ENCODE data around the gene LRIT1.

The LRIT1 gene

DNA sequence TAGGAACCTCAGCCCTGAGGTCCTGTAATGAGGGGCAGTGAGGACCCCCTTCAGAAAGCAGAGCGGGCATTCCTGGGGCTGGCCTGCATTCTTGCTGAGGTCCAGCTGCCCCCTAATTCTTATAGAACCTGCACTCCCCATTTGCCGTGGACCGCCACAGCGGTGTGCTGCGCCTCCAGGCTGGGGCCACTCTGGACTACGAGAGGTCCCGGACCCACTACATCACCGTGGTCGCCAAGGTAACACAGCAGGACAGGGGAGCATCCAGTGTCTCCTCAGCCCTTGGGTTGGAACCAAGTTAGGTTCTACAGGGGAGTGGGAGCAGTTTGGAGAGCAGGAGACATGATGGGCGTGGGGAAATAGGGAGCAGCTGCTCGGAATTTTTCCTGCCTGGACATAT lies 39.7 kb downstream of the LRIT1 start:
- TF ChIP-seq CTCF (IDR thresholded peaks at IDR 0.05; ENCODE audit: low read depth, low read length, missing control alignments), result no peak
- H3K4me3 ChIP-seq (replicated peaks; ENCODE audit: low read depth, low read length), result no peak overlapping the region
- no peak for DNase-seq (ENCODE audit: extremely low read depth, low read depth)

DNA sequence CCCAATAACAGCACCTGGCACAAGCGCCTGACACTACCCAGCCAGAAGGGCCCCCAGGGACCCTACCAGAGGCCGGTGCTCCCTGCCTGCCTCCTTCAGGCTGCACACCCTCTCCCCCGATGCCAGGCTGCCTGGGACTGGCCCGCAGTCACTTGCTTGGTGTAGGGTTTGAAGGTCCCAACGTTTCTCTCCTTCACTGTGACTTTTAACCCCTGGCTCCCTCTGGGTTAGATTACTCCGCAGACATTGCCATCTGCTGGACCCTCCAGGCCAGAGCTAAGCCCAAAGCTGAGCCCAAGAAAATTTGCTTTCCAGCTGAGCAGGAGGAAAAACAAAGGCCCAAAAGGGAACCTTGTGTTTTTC lies 40.1 kb downstream of the LRIT1 start:
- no peak for TF ChIP-seq CTCF (IDR thresholded peaks at IDR 0.05; ENCODE audit: low read depth, low read length, missing control alignments)
- DNase-seq (ENCODE audit: extremely low read depth, low read depth), result no peak
- H3K4me3 ChIP-seq (replicated peaks; ENCODE audit: low read depth, low read length), result no peak overlapping the region

DNA sequence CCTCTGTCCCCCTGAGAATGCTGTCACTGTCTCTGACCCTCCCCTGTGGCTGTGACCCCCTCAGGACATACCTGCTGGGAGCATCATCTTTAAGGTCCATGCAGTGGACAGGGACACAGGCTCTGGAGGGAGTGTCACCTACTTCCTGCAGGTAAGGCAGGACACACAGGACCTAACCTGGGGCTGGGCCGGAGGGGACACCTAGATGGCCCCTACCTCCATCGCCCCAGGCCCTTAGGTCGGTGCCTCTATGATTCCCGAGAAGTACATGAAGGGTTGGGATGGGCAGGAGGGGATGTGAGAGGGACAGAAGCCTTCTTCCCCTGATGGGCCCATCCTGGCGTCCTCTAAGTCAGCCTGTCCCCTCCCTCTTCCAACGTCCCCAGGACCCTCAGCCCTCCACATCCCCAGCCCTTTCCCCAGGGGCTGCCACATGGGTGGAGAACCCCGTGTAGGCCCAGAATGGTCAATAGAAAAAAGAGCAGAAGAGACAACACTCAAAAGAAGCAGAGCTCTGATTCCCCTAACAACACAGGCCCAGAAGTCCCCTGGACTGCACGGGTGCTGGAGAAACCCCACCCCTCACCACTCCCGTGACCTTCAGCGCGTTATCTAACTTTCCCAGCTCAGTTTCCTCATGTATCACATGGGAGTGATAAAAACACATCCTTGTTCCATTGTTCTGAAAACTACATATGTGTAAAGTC lies 40.7 kb downstream of the LRIT1 start:
- no peak for TF ChIP-seq CTCF (IDR thresholded peaks at IDR 0.05; ENCODE audit: low read depth, low read length, missing control alignments)
- no peak for DNase-seq (ENCODE audit: extremely low read depth, low read depth)
- no peak overlapping the region for H3K4me3 ChIP-seq (replicated peaks; ENCODE audit: low read depth, low read length)

DNA sequence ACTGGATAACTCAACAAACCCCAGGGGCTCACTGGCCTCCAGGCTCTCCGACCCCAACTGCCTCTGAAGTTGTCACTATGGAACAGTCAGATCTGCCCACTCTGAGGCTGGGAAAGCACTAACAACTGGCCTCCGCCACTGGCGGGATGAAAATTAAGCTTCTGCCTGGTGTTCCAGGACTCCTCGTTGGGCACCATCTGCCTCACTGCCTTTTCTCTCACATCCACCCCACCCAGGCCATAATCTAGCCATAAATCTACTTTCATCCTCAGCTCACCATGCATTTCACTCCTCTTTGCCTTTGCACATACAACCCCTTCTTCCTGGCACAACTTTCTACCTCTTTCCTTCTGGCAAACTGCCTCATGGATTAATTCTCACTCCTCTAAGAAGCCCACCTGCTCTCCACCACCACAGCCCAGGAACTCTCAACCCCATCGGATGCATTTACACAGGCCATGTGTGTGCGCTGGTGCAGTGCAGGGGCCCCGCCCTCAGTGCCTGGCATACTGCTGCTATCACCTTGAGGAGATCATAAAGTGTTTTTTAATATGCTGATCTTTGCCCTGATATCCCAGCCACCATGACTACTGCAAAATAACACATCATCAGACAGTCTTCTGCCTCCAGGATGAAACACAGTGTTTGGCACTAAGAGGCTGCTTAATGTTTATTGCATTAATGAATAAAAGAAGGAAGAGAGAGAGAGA lies 43.0 kb downstream of the LRIT1 start:
- H3K4me3 ChIP-seq (replicated peaks; ENCODE audit: low read depth, low read length), result no peak overlapping the region
- TF ChIP-seq CTCF (IDR thresholded peaks at IDR 0.05; ENCODE audit: low read depth, low read length, missing control alignments), result no peak
- no peak for DNase-seq (ENCODE audit: extremely low read depth, low read depth)

DNA sequence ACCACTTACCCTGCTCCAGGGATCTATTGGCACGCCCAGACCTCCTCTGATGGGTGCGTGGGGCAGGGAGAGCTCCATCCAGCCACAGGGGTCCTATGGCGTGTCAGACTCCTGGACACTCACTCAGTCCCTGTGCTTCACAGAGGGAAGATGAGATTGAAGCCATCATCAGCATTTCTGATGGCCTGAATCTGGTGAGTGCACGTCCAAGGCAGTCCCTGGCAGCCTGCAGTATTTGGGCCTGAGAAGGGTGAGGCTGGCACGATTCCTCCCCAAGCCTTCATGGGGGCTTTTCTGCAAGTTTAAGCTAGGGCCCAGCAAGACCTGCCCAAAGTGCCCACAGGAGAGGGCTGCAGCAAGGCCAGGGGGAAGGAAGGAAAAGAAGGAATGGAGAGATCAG lies 43.7 kb downstream of the LRIT1 start:
- no peak for TF ChIP-seq CTCF (IDR thresholded peaks at IDR 0.05; ENCODE audit: low read depth, low read length, missing control alignments)
- DNase-seq (ENCODE audit: extremely low read depth, low read depth), result no peak
- no peak overlapping the region for H3K4me3 ChIP-seq (replicated peaks; ENCODE audit: low read depth, low read length)

DNA sequence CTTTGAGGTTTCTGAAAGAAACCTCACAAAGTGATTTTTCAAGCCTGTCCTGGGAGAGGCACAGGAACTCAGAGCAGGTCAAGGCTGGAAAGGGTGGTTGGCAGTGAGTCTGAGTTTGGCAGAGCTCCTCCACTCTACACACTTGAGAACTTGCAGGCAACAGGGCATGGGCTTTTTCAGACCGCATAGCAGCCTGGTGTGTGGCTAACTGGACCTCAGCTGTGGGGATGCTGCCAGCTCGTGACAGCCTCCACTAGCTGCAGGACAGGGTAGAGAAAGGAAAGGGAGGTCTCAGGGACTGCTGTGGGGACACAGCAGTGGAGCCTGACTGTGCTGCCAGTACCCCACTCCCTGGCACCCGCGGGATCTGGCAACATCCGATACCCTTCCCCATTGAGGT lies 44.4 kb downstream of the LRIT1 start:
- no peak for DNase-seq (ENCODE audit: extremely low read depth, low read depth)
- H3K4me3 ChIP-seq (replicated peaks; ENCODE audit: low read depth, low read length), result no peak overlapping the region
- TF ChIP-seq CTCF (IDR thresholded peaks at IDR 0.05; ENCODE audit: low read depth, low read length, missing control alignments), result no peak
